DMS79 (cell line): ENCODE results near the gene ADGRF5.

ENCODE experiments used
- DNase-seq: peaks from one replicate; lab custom pipeline; 2025; lab: John Stamatoyannopoulos, UW

Gene ADGRF5, protein sequence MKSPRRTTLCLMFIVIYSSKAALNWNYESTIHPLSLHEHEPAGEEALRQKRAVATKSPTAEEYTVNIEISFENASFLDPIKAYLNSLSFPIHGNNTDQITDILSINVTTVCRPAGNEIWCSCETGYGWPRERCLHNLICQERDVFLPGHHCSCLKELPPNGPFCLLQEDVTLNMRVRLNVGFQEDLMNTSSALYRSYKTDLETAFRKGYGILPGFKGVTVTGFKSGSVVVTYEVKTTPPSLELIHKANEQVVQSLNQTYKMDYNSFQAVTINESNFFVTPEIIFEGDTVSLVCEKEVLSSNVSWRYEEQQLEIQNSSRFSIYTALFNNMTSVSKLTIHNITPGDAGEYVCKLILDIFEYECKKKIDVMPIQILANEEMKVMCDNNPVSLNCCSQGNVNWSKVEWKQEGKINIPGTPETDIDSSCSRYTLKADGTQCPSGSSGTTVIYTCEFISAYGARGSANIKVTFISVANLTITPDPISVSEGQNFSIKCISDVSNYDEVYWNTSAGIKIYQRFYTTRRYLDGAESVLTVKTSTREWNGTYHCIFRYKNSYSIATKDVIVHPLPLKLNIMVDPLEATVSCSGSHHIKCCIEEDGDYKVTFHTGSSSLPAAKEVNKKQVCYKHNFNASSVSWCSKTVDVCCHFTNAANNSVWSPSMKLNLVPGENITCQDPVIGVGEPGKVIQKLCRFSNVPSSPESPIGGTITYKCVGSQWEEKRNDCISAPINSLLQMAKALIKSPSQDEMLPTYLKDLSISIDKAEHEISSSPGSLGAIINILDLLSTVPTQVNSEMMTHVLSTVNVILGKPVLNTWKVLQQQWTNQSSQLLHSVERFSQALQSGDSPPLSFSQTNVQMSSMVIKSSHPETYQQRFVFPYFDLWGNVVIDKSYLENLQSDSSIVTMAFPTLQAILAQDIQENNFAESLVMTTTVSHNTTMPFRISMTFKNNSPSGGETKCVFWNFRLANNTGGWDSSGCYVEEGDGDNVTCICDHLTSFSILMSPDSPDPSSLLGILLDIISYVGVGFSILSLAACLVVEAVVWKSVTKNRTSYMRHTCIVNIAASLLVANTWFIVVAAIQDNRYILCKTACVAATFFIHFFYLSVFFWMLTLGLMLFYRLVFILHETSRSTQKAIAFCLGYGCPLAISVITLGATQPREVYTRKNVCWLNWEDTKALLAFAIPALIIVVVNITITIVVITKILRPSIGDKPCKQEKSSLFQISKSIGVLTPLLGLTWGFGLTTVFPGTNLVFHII (N-terminal part only)

DNA sequence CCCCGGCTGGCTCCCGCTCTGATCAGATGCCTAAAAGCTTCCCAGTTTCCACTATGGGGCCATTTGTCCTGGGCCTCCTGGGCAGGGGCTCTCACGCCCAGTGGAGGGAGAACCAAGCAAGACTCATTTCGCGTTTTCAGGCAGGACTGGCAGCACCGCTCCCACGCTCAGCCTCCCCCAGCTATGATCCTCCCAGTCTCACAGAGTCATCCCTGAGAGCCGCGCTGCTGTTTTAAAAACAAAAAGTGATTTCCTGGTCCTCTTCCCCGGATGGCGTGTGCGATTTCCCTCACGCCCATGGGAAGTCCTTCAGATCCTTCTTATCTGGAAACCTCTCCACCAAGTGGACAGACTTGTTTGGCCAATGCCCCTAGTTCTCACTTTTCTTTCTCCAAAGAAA lies at the start of gene ADGRF5:
Gene ADGRF5, minus strand, starts transcription at position 208 of the 400 bp plus-strand sequence. CDS start 15,176 bp downstream, outside the sequence.
- DNase-seq = no peak

DNA sequence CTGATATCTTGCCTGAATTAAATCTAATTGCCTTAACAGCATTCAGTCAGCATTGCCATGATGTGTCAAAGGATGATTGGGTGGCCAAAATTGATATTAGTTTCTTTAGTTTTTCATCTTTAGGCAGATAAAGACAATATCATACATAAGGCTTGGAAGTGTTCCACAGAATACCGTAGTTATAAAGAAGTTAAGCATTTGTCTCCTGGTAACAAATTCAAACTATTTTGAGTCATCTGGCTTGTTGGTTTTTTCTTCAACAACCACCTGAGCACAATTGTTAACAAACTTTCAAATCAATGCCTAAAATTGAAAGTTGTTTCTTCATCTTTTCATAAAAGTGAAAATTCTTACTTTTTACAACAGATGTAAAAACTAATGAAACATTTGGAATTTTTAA lies 47.5 kb upstream of the ADGRF5 start:
- DNase-seq = no peak

DNA sequence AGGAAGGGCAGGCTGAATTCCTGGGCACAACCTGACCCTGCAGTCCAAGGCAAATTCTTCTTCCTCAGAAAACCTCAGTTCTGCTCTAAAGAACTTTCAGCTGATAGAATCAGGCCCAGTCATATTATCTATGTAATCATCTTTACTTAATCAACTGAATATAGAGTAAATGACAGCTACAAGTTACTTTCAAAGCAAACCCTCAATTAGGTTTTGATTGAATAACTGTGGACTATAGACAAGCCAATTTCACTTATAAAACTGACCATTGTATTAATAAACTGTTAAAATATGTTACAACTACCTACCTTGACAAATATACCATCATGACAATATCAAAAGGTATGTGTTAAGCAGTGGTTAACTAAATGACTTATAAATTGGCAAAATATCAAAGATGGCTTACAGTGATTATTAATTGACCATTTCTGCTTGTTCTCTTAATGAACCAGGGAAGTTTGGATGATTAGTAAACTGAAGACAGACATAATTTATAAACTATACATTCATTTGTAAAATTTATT lies 46.1 kb upstream of the ADGRF5 start:
- DNase-seq = no peak

DNA sequence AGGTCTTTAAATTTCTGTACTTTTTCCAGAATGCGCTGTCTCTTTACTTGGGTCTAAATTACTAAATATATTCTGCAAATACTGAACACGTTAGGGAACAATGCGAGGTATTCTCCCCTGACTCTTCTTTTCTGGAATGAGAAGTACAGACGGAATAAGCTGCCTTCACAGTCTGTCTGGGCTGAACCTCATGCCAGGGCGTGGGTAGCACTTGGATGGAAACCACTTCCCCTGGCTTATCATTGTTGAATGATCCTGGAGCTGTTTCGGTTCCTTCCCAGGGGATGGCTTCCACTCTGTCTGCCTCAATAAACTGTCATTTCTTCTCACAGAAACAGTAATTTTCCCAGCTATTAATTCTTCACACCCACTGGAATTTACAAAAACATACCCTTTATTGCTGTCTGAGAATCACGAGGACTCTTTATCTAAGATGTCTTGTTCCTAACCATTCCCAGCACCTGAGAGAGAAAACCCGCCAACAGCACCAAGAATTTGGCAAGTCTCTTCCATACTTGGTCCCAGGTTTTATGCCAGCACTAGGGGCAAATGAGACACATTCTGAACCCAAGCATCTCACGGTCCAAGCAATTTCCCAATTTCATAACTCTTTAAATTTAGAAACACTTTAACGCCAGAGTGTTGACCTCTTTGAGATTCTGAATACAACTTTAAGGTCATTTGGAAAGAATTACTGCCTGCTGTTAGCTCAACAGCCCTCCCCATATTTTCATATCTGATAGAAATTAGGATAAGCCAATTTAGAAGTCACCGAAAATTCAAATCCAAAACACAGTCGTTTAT lies 43.2 kb upstream of the ADGRF5 start:
- no peak for DNase-seq

DNA sequence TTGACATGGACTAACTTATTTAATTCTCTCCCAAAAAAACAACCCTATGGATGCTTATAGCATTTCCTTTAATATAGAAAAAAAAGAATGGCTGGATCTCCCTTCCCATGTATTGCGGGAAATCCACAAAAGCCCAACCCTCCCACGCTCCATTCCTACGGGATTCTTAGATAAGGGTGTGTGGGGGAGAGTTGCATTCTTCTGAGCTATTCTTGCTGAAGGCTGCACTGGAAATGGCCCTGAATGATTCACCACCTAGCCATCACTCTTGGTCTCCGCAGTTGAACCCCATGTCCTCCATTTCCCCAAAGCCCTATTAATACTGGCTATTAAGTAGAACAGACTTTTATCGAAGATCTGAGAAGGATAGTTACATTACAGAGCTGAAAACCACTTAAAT lies 41.9 kb upstream of the ADGRF5 start:
- DNase-seq = no peak

DNA sequence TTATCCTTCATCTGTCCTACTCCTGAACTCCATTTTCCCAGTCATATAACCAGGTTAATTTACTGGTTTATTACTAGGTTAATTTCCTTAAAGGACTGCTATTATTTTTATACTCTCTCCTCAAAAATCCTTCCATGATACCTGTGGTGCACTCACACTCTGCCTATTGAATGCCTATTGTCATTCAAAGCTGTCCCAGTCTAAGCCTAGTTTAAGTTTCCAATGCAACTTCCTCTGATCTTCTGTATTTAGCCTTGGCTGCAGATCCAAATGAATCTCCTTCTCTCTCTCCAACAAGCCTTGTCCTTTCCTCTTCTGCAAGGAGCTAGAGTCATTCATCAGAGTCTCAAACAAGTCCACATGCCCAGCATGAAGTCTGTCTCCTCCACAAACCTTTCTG lies 41.3 kb upstream of the ADGRF5 start:
- no peak for DNase-seq

DNA sequence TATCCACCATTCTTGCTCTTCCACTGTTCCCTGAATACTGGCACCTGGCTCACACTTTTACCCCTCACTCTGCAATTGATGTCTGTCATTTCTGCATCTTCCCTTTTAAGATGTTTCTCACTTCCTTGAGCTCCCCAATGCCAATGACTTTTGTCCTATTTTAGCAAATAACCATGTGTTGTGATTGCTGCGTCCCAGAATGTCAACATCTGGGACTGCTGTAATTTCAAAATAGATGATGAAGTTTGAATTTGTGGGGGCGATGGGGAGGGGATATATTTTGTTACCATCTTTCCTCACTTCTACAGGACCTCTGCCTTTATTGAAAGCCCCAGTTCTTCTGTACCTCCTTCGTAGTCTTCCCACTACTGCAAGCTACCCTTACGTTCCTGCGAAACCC lies 40.0 kb upstream of the ADGRF5 start:
- DNase-seq = no peak

DNA sequence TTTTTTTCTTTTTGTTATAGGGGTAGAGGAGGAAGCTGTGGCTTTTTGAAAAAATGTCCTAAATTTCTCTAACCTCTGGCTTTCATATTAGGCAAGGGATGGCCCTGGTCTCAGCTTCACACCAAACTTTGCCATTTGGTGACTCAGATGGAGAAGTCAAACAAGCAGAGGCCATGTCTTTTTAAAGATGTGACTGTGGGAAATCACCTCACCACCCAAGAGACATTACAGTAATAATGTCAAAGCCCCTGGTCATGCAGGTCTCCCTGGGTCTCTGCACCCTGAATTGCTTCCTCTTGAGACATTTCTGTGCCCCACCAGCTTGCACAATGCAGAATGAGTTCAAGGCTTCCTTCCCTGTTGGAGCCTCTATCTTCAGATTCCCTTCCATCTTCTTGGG lies 39.5 kb upstream of the ADGRF5 start:
- no peak for DNase-seq

DNA sequence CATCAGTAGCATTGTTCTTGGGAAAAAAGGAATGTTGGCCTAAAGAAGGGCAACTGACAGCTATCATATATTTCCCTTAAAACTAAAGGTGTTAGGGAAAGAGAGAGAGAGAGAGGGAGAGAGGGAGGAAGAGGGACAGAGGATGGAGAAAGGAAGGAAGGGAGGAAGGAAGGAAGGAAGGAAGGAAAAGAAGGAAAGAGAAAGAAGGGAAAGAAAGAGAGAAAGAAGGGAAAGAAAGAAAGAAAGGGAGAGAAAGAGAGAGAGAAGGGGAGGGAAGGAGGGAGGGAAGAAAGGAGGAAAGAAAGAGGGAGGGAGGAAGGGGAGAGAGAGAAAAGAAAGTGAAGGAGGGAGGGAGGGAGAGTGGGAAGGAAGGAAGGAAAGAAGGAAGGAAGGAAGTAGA lies 37.7 kb upstream of the ADGRF5 start:
- DNase-seq = no peak

DNA sequence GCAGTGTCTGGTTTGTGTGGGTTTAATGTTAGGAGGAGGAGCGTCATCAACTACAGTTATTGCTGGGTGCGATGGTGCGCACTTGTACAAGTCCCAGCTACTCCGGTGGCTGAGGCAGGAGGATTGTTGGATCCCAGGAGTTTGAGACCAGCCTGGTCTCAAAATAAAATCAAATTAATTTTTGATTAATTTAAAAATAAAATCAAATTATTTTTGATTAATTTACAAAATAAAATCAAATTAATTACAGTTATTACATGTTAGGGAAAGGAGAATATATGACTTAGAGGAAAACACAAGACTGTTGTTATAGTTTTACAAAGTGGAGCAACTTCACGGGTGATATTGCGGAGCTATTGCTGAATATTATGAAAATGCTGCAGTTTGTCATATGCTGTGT lies 34.7 kb upstream of the ADGRF5 start:
- DNase-seq = no peak

DNA sequence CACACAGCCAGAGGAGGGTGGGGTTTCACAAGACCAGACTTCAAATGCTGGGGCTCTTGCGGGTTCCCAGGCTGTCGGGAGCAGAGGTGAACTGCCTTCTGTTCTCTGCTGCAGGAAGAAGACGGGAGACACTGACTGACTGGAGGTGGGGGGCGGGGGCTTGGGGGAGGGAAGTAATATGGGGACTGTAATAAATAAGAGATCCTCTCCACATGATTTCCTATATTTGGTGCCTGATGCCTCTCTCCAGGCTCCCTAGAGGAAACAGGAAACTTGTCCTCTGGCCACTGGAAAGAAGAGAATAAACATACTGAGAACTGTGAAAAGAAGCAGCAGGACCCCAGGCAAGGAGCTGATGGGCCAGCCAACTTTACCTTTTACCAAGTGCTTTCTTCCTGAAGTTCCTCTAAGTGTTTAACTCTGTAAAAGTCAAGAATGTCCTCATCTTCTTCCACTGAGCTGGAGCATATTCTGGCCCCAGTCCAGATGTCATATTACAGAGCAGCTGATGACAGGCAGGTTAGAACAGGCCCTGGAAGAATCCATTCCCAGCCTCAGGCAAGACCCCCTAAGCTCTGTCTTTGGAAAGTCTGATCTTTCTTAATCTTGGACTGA lies 33.2 kb upstream of the ADGRF5 start:
- peak; percentile 96 for DNase-seq

DNA sequence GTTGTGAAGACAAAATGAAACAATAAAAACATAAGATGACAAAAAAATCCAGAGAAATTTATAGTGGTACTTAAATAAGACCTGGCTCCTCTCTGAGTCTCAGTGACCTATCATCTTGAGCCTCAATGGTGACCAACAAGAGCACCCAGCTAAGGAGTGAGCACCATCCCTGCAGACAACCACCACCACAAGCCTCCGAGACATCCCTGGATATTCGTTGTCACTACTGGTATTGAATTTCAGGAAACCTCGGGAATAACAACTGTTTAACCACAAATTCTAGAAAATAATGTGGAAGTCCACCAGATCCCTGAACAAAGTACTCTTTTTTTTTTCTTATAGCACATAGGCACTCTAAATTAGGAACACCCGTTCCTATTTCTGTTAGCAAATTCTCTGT lies 32.2 kb upstream of the ADGRF5 start:
- no peak for DNase-seq

DNA sequence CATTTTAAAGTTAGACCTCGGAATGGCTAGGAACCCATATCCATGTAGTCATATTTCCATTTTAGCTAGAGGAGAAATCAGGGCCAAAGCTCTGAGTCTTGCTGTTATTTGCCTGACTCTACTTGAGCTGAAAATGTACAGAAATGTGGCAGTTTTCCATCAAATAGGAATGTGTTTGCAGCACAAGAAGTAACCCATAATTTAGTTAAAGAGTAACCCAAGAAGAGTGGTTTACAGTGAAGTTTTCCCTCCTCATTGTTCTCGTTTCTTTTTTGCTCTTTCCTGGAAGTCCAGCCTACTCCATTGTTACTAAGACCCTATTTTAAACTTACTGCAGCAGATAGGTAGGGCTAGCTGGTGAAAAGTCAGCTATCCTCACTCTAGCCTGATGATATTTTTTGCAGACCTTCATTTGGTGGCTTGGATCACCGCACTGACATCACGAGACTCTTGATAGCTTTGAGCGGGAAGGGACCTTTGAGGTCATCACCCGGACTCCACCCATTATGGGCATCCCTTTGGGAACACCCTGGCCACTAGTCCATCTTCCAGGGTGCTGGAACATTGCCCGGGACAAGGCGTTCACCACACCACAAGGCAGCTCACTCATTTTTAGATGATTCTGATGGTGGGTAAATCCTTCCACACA lies 28.0 kb upstream of the ADGRF5 start:
- DNase-seq = no peak

DNA sequence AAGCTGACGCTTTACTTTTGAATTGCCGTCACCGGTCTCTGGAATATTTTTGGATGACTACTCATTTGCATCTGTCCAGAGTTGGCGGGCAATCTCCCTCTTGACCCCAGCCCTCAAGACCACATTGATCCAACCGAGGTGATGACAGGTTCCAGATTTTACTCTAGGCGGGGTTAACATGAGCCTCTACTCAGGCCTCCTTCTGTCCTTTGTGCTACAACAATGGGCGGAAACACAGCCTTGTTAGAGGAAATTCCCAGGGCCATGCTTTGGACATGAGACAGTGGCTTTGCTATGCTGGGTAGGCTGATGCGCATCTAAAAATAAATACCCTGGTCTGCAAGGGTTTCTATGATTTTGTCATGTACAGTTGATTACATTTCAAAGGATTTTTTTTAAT lies 27.0 kb upstream of the ADGRF5 start:
- no peak for DNase-seq

DNA sequence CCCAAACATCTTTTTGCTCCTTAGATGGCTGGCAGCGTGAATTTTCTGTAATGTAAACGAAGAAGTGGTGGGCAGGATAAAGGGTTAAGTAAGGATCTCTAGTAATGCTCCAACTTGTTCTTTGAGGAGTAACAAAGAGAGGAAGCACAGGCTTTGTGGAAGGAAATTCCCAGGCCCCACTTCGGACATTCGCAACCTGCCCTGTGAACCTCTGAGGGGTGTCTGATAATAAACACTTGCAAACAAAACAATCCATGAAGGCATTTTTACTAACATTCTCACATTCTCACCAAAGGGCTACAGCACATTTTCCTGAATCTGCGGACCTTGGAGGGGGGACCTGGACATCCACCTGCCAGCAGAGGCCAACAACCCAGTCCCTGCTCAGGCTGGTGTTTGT lies 25.8 kb upstream of the ADGRF5 start:
- DNase-seq = no peak

DNA sequence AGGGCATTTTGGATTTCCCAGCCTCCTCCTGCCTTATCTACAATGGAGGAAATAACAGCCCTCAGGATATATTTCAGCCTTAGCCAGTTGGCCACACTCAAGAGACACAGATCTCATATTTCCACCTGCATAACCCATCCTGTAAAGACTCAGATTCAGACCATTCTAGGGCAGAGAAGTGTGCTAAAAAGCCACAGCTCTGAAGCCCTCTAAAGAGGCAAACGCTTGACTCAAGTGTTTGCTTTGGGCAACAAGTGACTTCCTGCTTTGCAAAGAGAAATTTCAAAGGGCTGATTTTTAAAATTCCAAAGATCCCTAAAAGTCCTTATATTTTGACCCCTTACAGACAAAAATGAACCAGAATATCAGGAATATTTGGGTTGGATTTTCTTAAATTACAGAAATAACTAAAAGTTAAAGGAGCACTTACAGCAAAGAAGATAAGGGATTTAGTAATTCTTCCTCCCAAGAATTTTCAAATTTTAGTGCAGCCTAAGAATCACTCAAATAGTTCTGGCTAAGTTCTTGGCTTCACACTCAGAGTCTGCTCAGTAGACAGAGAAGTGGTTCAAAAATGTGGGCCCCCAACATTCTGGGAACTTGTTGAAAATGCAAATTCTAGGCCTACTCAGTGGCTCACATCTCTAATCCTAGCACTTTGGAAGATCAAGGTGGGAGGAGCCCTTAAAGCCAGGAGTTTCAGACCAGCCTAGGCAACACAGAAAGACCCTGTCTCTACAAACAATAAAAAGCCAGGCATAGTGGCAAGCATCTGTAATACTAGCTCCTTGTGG lies 18.9 kb upstream of the ADGRF5 start:
- peak; percentile 85 for DNase-seq

DNA sequence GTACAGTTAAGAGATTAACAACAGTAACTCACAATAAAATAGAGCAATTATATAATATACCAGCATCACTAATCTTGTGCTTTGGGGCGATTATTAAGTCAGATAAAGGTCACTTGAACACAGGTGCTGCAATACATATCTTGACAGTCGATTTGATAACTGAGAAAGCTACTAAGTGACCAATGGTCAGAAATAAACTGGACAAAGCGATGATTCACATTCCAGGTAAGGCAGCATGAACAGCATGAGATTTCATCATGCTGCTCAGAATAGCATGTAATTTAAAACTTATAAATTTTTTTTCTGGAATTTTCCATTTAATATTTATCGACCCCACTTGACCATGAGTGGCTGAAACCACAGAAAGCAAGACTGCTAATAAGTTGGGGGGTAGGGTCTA lies 15.9 kb upstream of the ADGRF5 start:
- DNase-seq = no peak

DNA sequence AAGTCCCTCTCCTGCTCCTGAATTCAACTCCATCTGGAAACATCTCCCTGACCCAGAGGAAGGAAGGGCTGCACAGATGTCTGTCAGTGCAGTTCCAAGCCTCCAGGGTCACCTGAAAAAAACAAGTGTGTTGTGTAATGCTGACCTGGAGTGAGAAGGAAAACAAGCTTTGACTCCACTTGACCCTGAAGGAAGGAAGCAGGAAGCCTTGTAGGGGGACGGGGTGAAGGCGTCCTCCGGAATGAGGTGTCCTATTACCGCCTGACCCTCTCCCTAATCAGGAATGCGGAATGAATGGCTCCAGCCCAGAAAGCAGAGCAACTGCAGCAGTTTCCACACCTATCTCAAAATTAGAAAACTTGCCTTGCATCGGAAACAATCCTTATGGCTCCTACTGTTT lies 13.9 kb upstream of the ADGRF5 start:
- no peak for DNase-seq

DNA sequence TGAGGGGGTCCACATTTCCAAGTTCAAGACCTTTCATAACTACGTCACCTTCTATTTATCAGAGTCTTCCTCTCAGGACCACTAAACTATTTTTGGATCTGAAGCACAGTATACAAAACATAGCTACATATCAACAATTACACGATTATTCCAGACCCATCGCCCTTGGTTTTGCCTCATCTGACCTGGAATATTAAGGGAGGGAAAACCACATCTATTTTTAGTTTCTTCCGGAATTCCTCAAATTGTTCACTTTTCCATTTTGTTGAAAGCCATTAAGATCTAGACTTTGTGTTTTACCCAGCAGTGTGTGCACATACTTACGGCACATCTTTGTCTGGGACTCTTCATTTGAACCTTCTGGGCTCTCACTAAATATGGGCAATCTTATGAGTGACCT lies 12.0 kb upstream of the ADGRF5 start:
- no peak for DNase-seq
